Common myeloid progenitor, CD34-positive (primary cell): Measurements from ENCODE around the gene SLC4A9.

Experiments
- CTCF ChIA-PET: fragments of 350-600 bp; sonication (Branson Sonifier 250); formaldehyde crosslinking; loops from one replicate; lab custom pipeline; 2021; ENCODE audit warnings: antibody characterized with exemption; lab: Charles Lee
- POLR2A ChIA-PET: fragments of 350-600 bp; sonication (Branson Sonifier 250); formaldehyde crosslinking; loops from one replicate; lab custom pipeline; 2021; ENCODE audit warnings: antibody characterized with exemption; lab: Charles Lee
- DNase-seq, 3 donors: peaks; one replicate each; pipeline versions ENCODE4 v3.0.0 to v3.0.0-alpha.2; 2013
- H3K27ac ChIP-seq, 2 experiments: 1 replicate in 1 of 2; 2 replicates in 1 of 2; pipeline ENCODE4 v1.7.0; 2013; ENCODE audit warnings: inconsistent platforms in 2 of 2, low read length in 2 of 2, mild to moderate bottlenecking in 2 of 2, low read depth in 1 of 2, moderate library complexity in 1 of 2; ENCODE audit not compliant: severe bottlenecking in 2 of 2, insufficient read depth in 1 of 2, poor library complexity in 1 of 2
- H3K27me3 ChIP-seq, 5 experiments: replicated peaks in 2 of 5; 1 replicate in 3 of 5; 2 replicates in 2 of 5; pipeline versions ENCODE4 v1.6.1 to v1.7.0; 2013; ENCODE audit warnings: low read length in 4 of 5, mild to moderate bottlenecking in 2 of 5, moderate library complexity in 2 of 5, inconsistent platforms in 1 of 5; ENCODE audit not compliant: insufficient read depth in 5 of 5, control insufficient read depth in 4 of 5
- H3K36me3 ChIP-seq, 4 experiments: 1 replicate in 2 of 4; 2 replicates in 2 of 4; pipeline versions ENCODE4 v1.6.1 to v1.7.0; 2013; ENCODE audit warnings: low read length in 3 of 4, control low read depth in 1 of 4, mild to moderate bottlenecking in 1 of 4; ENCODE audit not compliant: control insufficient read depth in 4 of 4, insufficient read depth in 4 of 4
- H3K4me1 ChIP-seq, 4 experiments: 1 replicate in 3 of 4; 2 replicates in 1 of 4; pipeline versions ENCODE4 v1.6.1 to v1.7.1; 2013; ENCODE audit warnings: low read length in 3 of 4, mild to moderate bottlenecking in 3 of 4, control low read depth in 1 of 4, inconsistent platforms in 1 of 4, moderate library complexity in 1 of 4; ENCODE audit not compliant: control insufficient read depth in 4 of 4, insufficient read depth in 4 of 4; ENCODE audit errors: control extremely low read depth in 1 of 4
- H3K4me3 ChIP-seq, 7 experiments: 1 replicate in 4 of 7; 2 replicates in 3 of 7; pipeline versions ENCODE4 v1.5.1 to v1.7.0; 2013; ENCODE audit warnings: mild to moderate bottlenecking in 7 of 7, low read length in 6 of 7, moderate library complexity in 6 of 7, inconsistent platforms in 2 of 7, low read depth in 2 of 7, control low read depth in 1 of 7; ENCODE audit not compliant: insufficient read depth in 4 of 7, control insufficient read depth in 1 of 7; ENCODE audit errors: extremely low read depth in 1 of 7
- H3K9me3 ChIP-seq, 5 experiments: 1 replicate in 4 of 5; 2 replicates in 1 of 5; pipeline versions ENCODE4 v1.6.1 to v1.7.1; 2013; ENCODE audit warnings: low read length in 4 of 5, mild to moderate bottlenecking in 2 of 5, inconsistent platforms in 1 of 5, low read depth in 1 of 5, moderate library complexity in 1 of 5; ENCODE audit not compliant: control insufficient read depth in 4 of 5, insufficient read depth in 2 of 5; ENCODE audit errors: control extremely low read depth in 1 of 5
- WGBS: methylation state at CpG from one replicate; pipeline ENCODE4 v1.1.5; 2013; ENCODE audit not compliant: insufficient coverage; 5-methylcytosine and 5-hydroxymethylcytosine counted together

The SLC4A9 gene

GRCh38 chr5:140372971-140373487 is 13.0 kb downstream of the SLC4A9 start:
- Histone ChIP-seq H3K36me3 (no peaks in the 10 kb centered on the region), H3K4me3 (no peak overlapping the region), H3K9me3 (no peaks in the 10 kb centered on the region), H3K4me1 (peaks cover 0 to 4% (median 1%) of the 10 kb centered on the region in 4 experiments), H3K27ac (no peak overlapping the region), H3K27me3 (no peaks in the 10 kb centered on the region)
- 38% methylated on average over 1 of the region's 2 CpGs for WGBS
- ChIA-PET POLR2A (interaction anchor here (0.7 kb wide), 1 partner anchor 261 kb away, joined by 4 read pairs; no protein-coding TSS in a partner anchor), CTCF (interaction anchor here (0.8 to 2.4 kb wide), 26 partner anchors 9 to 269 kb away, joined by 3 to 15 read pairs (median 4); partner anchors contain the start of genes HBEGF and SLC4A9)
- DNase-seq: peak; percentile 27 to 46 (median 30)

- Histone ChIP-seq H3K9me3 (no peaks in the 10 kb centered on the region), H3K27me3 (no peaks in the 10 kb centered on the region), H3K4me1 (no peaks in the 10 kb centered on the region), H3K27ac (no peak overlapping the region), H3K36me3 (no peaks in the 10 kb centered on the region), H3K4me3 (no peak overlapping the region)
- DNase-seq: no peak
- ChIA-PET CTCF (interaction anchor here (3.1 kb wide), 1 partner anchor 8 kb away, joined by 15 read pairs; no protein-coding TSS in a partner anchor), POLR2A (no interaction called here)
- WGBS: no CpG with 5 or more reads among the region's 4 CpGs
These were observed 21.4 kb downstream of the SLC4A9 start for GRCh38 chr5:140381351-140381750.

DNA sequence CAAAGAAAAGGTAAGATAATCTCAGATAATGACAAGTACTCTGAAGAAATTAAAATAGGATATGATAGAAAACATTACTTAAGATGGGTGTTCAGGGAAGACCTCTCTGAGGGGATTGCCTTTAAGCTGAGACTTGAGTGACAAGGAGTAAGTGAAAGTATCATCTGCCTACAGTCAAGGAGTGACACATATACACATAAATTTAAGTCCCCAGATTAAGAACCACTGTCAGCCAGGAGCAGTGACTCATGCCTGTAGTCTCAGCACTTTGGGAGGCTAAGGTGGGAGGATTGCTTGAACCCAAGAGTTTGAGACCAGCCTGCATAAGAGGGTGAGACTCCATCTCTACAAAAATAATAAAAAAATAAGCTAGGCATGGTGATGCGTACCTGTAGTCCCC is 22.0 kb downstream of the SLC4A9 start:
- ChIA-PET POLR2A (no interaction called here), CTCF (interaction anchor here (0.6 to 3.1 kb wide), 2 partner anchors 9 to 14 kb away, joined by 4 to 15 read pairs; no protein-coding TSS in a partner anchor)
- 100% methylated on average over 1 of the region's 1 CpG for WGBS
- no peak for DNase-seq
- no peak overlapping the region for H3K4me3 ChIP-seq
- no peaks in the 10 kb centered on the region for H3K27me3 ChIP-seq
- H3K36me3 ChIP-seq: no peaks in the 10 kb centered on the region
- H3K4me1 ChIP-seq: no peaks in the 10 kb centered on the region
- no peak overlapping the region for H3K27ac ChIP-seq
- H3K9me3 ChIP-seq: no peaks in the 10 kb centered on the region

GRCh38 chr5:140382866-140383265 is 22.9 kb downstream of the SLC4A9 start:
- H3K4me3 ChIP-seq: no peak overlapping the region
- no peak for DNase-seq
- H3K4me1 ChIP-seq: no peaks in the 10 kb centered on the region
- H3K27me3 ChIP-seq: no peaks in the 10 kb centered on the region
- H3K27ac ChIP-seq: no peak overlapping the region
- no peaks in the 10 kb centered on the region for H3K36me3 ChIP-seq
- no peaks in the 10 kb centered on the region for H3K9me3 ChIP-seq
- ChIA-PET CTCF (interaction anchor here (0.6 to 3.1 kb wide), 2 partner anchors 10 to 13 kb away, joined by 4 to 15 read pairs; no protein-coding TSS in a partner anchor), POLR2A (no interaction called here)

- no peaks in the 10 kb centered on the region for H3K4me1 ChIP-seq
- WGBS: 100% methylated on average over 1 of the region's 2 CpGs
- no peak overlapping the region for H3K4me3 ChIP-seq
- H3K9me3 ChIP-seq: no peaks in the 10 kb centered on the region
- ChIA-PET CTCF (interaction anchor here (3.1 kb wide), 1 partner anchor 10 kb away, joined by 15 read pairs; no protein-coding TSS in a partner anchor), POLR2A (interaction anchor here (0.6 to 0.7 kb wide), 2 partner anchors 59 to 797 kb away, joined by 3 to 5 read pairs; no protein-coding TSS in a partner anchor)
- no peaks in the 10 kb centered on the region for H3K27me3 ChIP-seq
- H3K27ac ChIP-seq: no peak overlapping the region
- DNase-seq: no peak
- H3K36me3 ChIP-seq: no peaks in the 10 kb centered on the region
These were observed 23.3 kb downstream of the SLC4A9 start for GRCh38 chr5:140383300-140383699.

- CTCF ChIA-PET: interaction anchor here (0.7 to 1.3 kb wide), 3 partner anchors 16 to 43 kb away, joined by 3 to 5 read pairs (median 4); no protein-coding TSS in a partner anchor
- no peaks in the 10 kb centered on the region for H3K4me1 ChIP-seq
- H3K4me3 ChIP-seq: no peak overlapping the region
- no peaks in the 10 kb centered on the region for H3K9me3 ChIP-seq
- H3K36me3 ChIP-seq: no peaks in the 10 kb centered on the region
- WGBS: no CpG with 5 or more reads among the region's 2 CpGs
- H3K27me3 ChIP-seq: no peaks in the 10 kb centered on the region
- no peak for DNase-seq
- no peak overlapping the region for H3K27ac ChIP-seq
- POLR2A ChIA-PET: no interaction called here
These were observed 28.1 kb downstream of the SLC4A9 start for GRCh38 chr5:140388052-140388451.

DNA sequence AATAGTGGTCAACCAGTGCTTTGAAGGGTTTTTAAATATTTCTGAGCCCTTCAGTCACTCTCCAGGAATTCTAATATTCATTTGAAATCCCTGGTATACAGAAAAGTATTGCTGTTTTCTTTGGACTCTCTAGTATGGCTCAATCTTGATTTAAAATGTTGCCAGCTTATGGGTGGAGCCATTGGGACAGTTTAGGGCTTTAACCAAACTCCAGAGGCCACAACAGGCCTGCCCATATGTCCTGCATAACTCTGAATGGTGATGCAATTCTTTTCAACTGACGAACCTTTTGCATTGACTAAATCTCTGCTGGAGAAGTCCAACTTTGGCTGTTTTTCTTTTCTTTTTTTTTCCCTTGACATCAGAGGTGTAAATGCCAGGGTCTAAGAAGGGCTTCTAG is 31.3 kb downstream of the SLC4A9 start:
- Histone ChIP-seq H3K27ac (no peak overlapping the region), H3K27me3 (no peaks in the 10 kb centered on the region), H3K4me3 (no peak overlapping the region), H3K36me3 (no peaks in the 10 kb centered on the region), H3K9me3 (no peaks in the 10 kb centered on the region), H3K4me1 (peaks cover 0 to 5% (median 0%) of the 10 kb centered on the region in 4 experiments)
- no peak for DNase-seq
- POLR2A ChIA-PET: no interaction called here
- CTCF ChIA-PET: interaction anchor here (1.4 to 1.5 kb wide), 2 partner anchors 19 to 28 kb away, joined by 3 to 5 read pairs; no protein-coding TSS in a partner anchor
- 100% methylated on average over 1 of the region's 1 CpG for WGBS
